SU-DHL-6 (cell line): ENCODE results near the gene TMEM131L.

Experiments
- H2AFZ ChIP-seq: fragments of 200-600 bp; sonication (generic); 2 replicates; pipeline ENCODE4 v1.6.1; 2014; ENCODE audit warnings: low read depth, mild to moderate bottlenecking, moderate library complexity, mixed read lengths, antibody characterized with exemption, low read length; ENCODE audit not compliant: severe bottlenecking
- H3F3A ChIP-seq: fragments of 200-600 bp; shearing (Covaris generic); 2 replicates; pipeline ENCODE4 v1.6.0; 2016; ENCODE audit warnings: antibody characterized with exemption, mild to moderate bottlenecking; ENCODE audit not compliant: insufficient read depth
- H3K27ac ChIP-seq: fragments of 200-600 bp; sonication (generic); 2 replicates; pipeline ENCODE4 v1.5.1; 2016; ENCODE audit warnings: low read depth, mild to moderate bottlenecking, low read length, moderate library complexity, mixed read lengths
- H3K27me3 ChIP-seq: fragments of 200-600 bp; sonication (generic), shearing (Covaris generic); 2 replicates; pipeline ENCODE4 v1.6.0; 2014; ENCODE audit warnings: mild to moderate bottlenecking, low read length
- H3K36me3 ChIP-seq: fragments of 200-600 bp; sonication (generic); 2 replicates; pipeline ENCODE4 v1.6.1; 2014; ENCODE audit warnings: mild to moderate bottlenecking, low read length, mixed read lengths
- H3K4me2 ChIP-seq: fragments of 300-600, 200-600 bp; shearing (Covaris generic), sonication (generic); 2 replicates; pipeline ENCODE4 v1.6.0; 2014; ENCODE audit warnings: low read length, low read depth, mild to moderate bottlenecking; ENCODE audit not compliant: poor library complexity, severe bottlenecking
- H3K4me3 ChIP-seq: fragments of 200-600 bp; sonication (generic); 2 replicates; pipeline ENCODE4 v1.5.1; 2014; ENCODE audit warnings: antibody characterized with exemption, low read length, mild to moderate bottlenecking, mixed read lengths; ENCODE audit not compliant: insufficient read depth, poor library complexity, severe bottlenecking
- H3K79me2 ChIP-seq: fragments of 200-600 bp; sonication (generic); 2 replicates; pipeline ENCODE4 v1.6.1; 2014; ENCODE audit warnings: mild to moderate bottlenecking, low read length, moderate library complexity; ENCODE audit not compliant: insufficient read depth
- H3K9ac ChIP-seq: fragments of 200-600 bp; sonication (generic); 2 replicates; pipeline ENCODE4 v1.7.0; 2014; ENCODE audit warnings: mild to moderate bottlenecking, low read length
- H3K9me2 ChIP-seq: fragments of 200-600 bp; sonication (generic); replicated peaks from 2 replicates; pipeline ENCODE4 v1.6.1; 2014; ENCODE audit warnings: low read length; ENCODE audit not compliant: insufficient read depth
- H3K9me3 ChIP-seq: fragments of 200-600 bp; sonication (generic); 2 replicates; pipeline ENCODE4 v1.6.1; 2014; ENCODE audit warnings: low read length, mixed read lengths; ENCODE audit not compliant: insufficient read depth
- H4K20me1 ChIP-seq: fragments of 200-600 bp; sonication (generic); 2 replicates; pipeline ENCODE4 v1.6.1; 2014; ENCODE audit warnings: low read depth, mild to moderate bottlenecking, antibody characterized with exemption, low read length, moderate library complexity, mixed read lengths
- CTCF ChIP-seq: fragments of 200-600 bp; sonication (generic); IDR thresholded peaks from one replicate; pipeline ENCODE4 v1.5.1; 2017; ENCODE audit warnings: antibody characterized with exemption, mild to moderate bottlenecking, low read length, moderate library complexity; ENCODE audit not compliant: insufficient read depth, poor library complexity, severe bottlenecking
- EZH2phosphoT487 ChIP-seq: fragments of 200-600 bp; sonication (generic), shearing (Covaris generic); conservative IDR thresholded peaks from 2 replicates; pipeline ENCODE4 v1.6.1; 2018; ENCODE audit warnings: mild to moderate bottlenecking, antibody characterized with exemption, low read length, moderate library complexity, mixed read lengths

TMEM131L gene

GRCh38 chr4:153577053-153577452, 110.9 kb downstream of the TMEM131L start:
- Histone ChIP-seq H2AFZ (no peak overlapping the region), H3K36me3 (peaks cover 28% of the 10 kb centered on the region), H3K9me2 (no peaks in the 10 kb centered on the region), H3K4me3 (no peak overlapping the region), H3K27ac (no peak overlapping the region), H4K20me1 (peaks cover 6% of the 10 kb centered on the region; the same call in 1 of the 2 replicates), H3K27me3 (no peaks in the 10 kb centered on the region), H3K79me2 (peaks cover 80% of the 10 kb centered on the region), H3K9ac (no peak overlapping the region), H3K9me3 (no peaks in the 10 kb centered on the region), H3K4me2 (no peak overlapping the region), H3F3A (peaks cover 51% of the 10 kb centered on the region)
- TF ChIP-seq EZH2phosphoT487 (no peak), CTCF (no peak)

- Histone ChIP-seq H3K9me3 (no peaks in the 10 kb centered on the region), H3K4me2 (no peak overlapping the region), H3K27me3 (no peaks in the 10 kb centered on the region), H2AFZ (no peak overlapping the region), H3K79me2 (peaks cover 77% of the 10 kb centered on the region), H4K20me1 (peaks cover 6% of the 10 kb centered on the region; the same call in 1 of the 2 replicates), H3K27ac (peak overlapping the region; percentile 36; the same call in 1 of the 2 replicates), H3K9me2 (no peaks in the 10 kb centered on the region), H3F3A (peaks cover 56% of the 10 kb centered on the region), H3K9ac (no peak overlapping the region), H3K4me3 (no peak overlapping the region), H3K36me3 (peaks cover 51% of the 10 kb centered on the region)
- TF ChIP-seq CTCF (no peak), EZH2phosphoT487 (no peak)
Observed at GRCh38 chr4:153579410-153579809, 113.2 kb downstream of the TMEM131L start.

DNA sequence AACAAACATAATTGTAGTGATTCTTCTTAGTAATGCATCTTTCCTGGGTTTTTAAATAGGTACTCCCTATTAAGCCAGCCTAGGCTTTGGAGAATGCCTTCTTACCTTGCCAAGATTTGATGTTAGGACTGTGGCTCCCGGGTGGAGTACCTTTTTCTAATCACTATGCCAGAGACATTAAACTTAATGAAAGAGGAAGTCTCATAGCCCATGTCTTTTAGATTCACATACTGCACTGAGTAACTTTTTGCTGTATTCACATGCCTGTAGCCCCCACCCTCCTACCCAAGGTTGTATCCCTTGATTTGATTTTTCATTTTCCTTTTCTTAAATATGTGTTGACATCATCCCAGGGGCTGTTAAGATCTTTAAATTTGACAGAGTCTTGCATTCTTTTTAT, 113.7 kb downstream of the TMEM131L start:
- Histone ChIP-seq H4K20me1 (peaks cover 6% of the 10 kb centered on the region; the same call in 1 of the 2 replicates), H2AFZ (no peak overlapping the region), H3K4me2 (no peak overlapping the region), H3K4me3 (no peak overlapping the region), H3K27ac (peak overlapping the region; percentile 36), H3K9me2 (no peaks in the 10 kb centered on the region), H3K9me3 (no peaks in the 10 kb centered on the region), H3F3A (peaks cover 60% of the 10 kb centered on the region), H3K9ac (no peak overlapping the region), H3K27me3 (no peaks in the 10 kb centered on the region), H3K79me2 (peaks cover 76% of the 10 kb centered on the region), H3K36me3 (peaks cover 54% of the 10 kb centered on the region)
- TF ChIP-seq EZH2phosphoT487 (no peak), CTCF (no peak)
